B cell (primary cell): ENCODE data around the gene ZNF496. TPM values are rescaled to one million over a fixed set of nuclear protein-coding genes. Genes with fewer than 3 reads are reported as not detected.

Source experiments
- ATAC-seq: fragments of 200-7000 bp; cut with Tn5 transposase; one replicate; pipeline ENCODE4 v1.10.0; 2021; ENCODE audit warnings: low read depth, mild to moderate bottlenecking, moderate number of reproducible peaks, moderate library complexity
- CTCF ChIA-PET: fragments of 350-600 bp; sonication (Branson Sonifier 250); formaldehyde crosslinking; loops from one replicate; lab custom pipeline; 2021; ENCODE audit warnings: antibody characterized with exemption, inconsistent platforms; lab: Charles Lee
- POLR2A ChIA-PET: fragments of 350-600 bp; sonication (Branson Sonifier 250); formaldehyde crosslinking; loops from one replicate; lab custom pipeline; 2021; ENCODE audit warnings: antibody characterized with exemption; lab: Charles Lee
- DNase-seq: peaks from one replicate; pipeline ENCODE4 v3.0.0; 2013
- H2AFZ ChIP-seq: 2 replicates; pipeline ENCODE4 v1.6.1; 2012; ENCODE audit warnings: mild to moderate bottlenecking, low read depth, low read length; ENCODE audit not compliant: insufficient read depth, poor library complexity, severe bottlenecking
- H3K27ac ChIP-seq, 2 donors: 1 replicate in 1 of 2; 2 replicates in 1 of 2; pipeline ENCODE4 v1.5.1; 2012 to 2013; ENCODE audit warnings: low read length in 2 of 2, mild to moderate bottlenecking in 2 of 2, moderate library complexity in 1 of 2
- H3K27me3 ChIP-seq, 4 experiments: fragments of 200-600 bp in 1 of 4; sonication (generic) in 1 of 4; replicated peaks in 1 of 4; 1 replicate in 2 of 4; 2 replicates in 2 of 4; pipeline versions ENCODE4 v1.6.1 to v1.7.0; 2013 to 2016; ENCODE audit warnings: low read length in 3 of 4, mild to moderate bottlenecking in 2 of 4, mixed read lengths in 1 of 4, moderate library complexity in 1 of 4; ENCODE audit not compliant: insufficient read depth in 4 of 4, control insufficient read depth in 3 of 4; ENCODE audit errors: control extremely low read depth in 1 of 4
- H3K36me3 ChIP-seq, 2 experiments: replicated peaks in 1 of 2; 1 replicate in 1 of 2; 2 replicates in 1 of 2; pipeline versions ENCODE4 v1.6.1 to v1.7.1; 2013; ENCODE audit warnings: low read length in 1 of 2; ENCODE audit not compliant: insufficient read depth in 2 of 2, control insufficient read depth in 1 of 2; ENCODE audit errors: control extremely low read depth in 1 of 2, extremely low read depth in 1 of 2
- H3K4me1 ChIP-seq, 2 donors: fragments of 200-600 bp in 1 of 2; sonication (generic) in 1 of 2; 1 replicate in 1 of 2; 2 replicates in 1 of 2; pipeline versions ENCODE4 v1.5.1 to v1.6.1; 2013 to 2017; ENCODE audit warnings: low read length in 2 of 2; ENCODE audit not compliant: control insufficient read depth in 2 of 2, insufficient read depth in 2 of 2
- H3K4me2 ChIP-seq: replicated peaks from 2 replicates; pipeline ENCODE3; 2012; ENCODE audit warnings: mild to moderate bottlenecking, low read depth, low read length; ENCODE audit not compliant: poor library complexity, severe bottlenecking
- H3K4me3 ChIP-seq, 5 experiments: fragments of 200-600 bp in 1 of 5; sonication (generic) in 1 of 5; 1 replicate in 3 of 5; 2 replicates in 2 of 5; pipeline versions ENCODE4 v1.5.1 to v1.7.0; 2011 to 2016; ENCODE audit warnings: low read length in 4 of 5, mild to moderate bottlenecking in 4 of 5, low read depth in 2 of 5, control low read depth in 1 of 5, moderate library complexity in 1 of 5; ENCODE audit not compliant: insufficient read depth in 1 of 5; ENCODE audit errors: control extremely low read depth in 1 of 5, extremely low read depth in 1 of 5
- H3K79me2 ChIP-seq: fragments of 200-600 bp; sonication (generic); one replicate; pipeline ENCODE4 v1.6.0; 2016; ENCODE audit warnings: low read length; ENCODE audit not compliant: control insufficient read depth, insufficient read depth
- H3K9ac ChIP-seq: fragments of 200-600 bp; sonication (generic); 2 replicates; pipeline ENCODE4 v1.6.1; 2017; ENCODE audit warnings: mild to moderate bottlenecking, low read length, moderate library complexity
- H3K9me3 ChIP-seq, 3 donors: one replicate each; pipeline versions ENCODE4 v1.6.1 to v1.7.1; 2013; ENCODE audit warnings: low read length in 2 of 3; ENCODE audit not compliant: control insufficient read depth in 2 of 3, insufficient read depth in 1 of 3; ENCODE audit errors: control extremely low read depth in 1 of 3
- H4K20me1 ChIP-seq: 2 replicates; pipeline ENCODE4 v1.6.0; 2012; ENCODE audit warnings: mild to moderate bottlenecking, low read length; ENCODE audit not compliant: insufficient read depth, control insufficient read depth, poor library complexity, severe bottlenecking
- H3K27ac Mint-ChIP-seq: one replicate; pipeline ENCODE4 v1.8.0; 2021; ENCODE audit warnings: mixed read lengths
- H3K27me3 Mint-ChIP-seq: one replicate; pipeline ENCODE4 v1.8.0; 2021; ENCODE audit warnings: mixed read lengths
- H3K4me1 Mint-ChIP-seq: one replicate; pipeline ENCODE4 v1.8.0; 2021; ENCODE audit warnings: mixed read lengths
- H3K4me3 Mint-ChIP-seq: one replicate; pipeline ENCODE4 v1.8.0; 2021; ENCODE audit warnings: mixed read lengths
- H3K9me3 Mint-ChIP-seq: one replicate; pipeline ENCODE4 v1.8.0; 2022; ENCODE audit warnings: mixed read lengths; ENCODE audit not compliant: insufficient read depth
- EZH2 ChIP-seq: IDR thresholded peaks from 2 replicates; pipeline ENCODE4 v1.6.1; 2012; ENCODE audit warnings: borderline replicate concordance, low read depth, mild to moderate bottlenecking, moderate library complexity, low read length; ENCODE audit not compliant: insufficient read depth, poor library complexity, severe bottlenecking
- WGBS: methylation state at CpG from one replicate; pipeline ENCODE4 v1.1.5; 2013; ENCODE audit warnings: missing lambda C conversion rate; ENCODE audit not compliant: insufficient coverage; 5-methylcytosine and 5-hydroxymethylcytosine counted together
- intact Hi-C: fragments of 100-400 bp; cut with micrococcal nuclease; formaldehyde crosslinking; loops from one replicate; pipeline ENCODE4 v1.10.0; 2022
- polyA plus RNA-seq: library from polyadenylated mRNA; depleted of rRNA; stranded (reverse); fragments of >200 nt; gene quantifications from 2 replicates; pipeline ENCODE4 v1.2.3, GENCODE V29; 2012
- total RNA-seq, 2 donors: library from RNA; stranded (reverse); fragments of 120-200 nt in 1 of 2; gene quantifications; 1 replicate in 1 of 2; 2 replicates in 1 of 2; pipeline versions ENCODE4 v1.2.3 to v1.2.4, GENCODE V29; 2013 to 2022
- TF ChIP-seq, protein P1 (sequence below): fragments of 200-600 bp; IDR thresholded peaks from one replicate; pipeline ENCODE4 v1.8.0; 2022; ENCODE audit warnings: antibody characterized with exemption, mild to moderate bottlenecking

ZNF496 gene
- total and polyA plus RNA-seq, 2 donors (not counting 1 experiment from before 2014, with no cell fraction given) = 9.9 to 22.6 TPM

- WGBS = 19% methylated on average over 19 of the region's 31 CpGs
- H3K79me2 ChIP-seq = no peaks in the 10 kb centered on the region
- H4K20me1 ChIP-seq = no peaks in the 10 kb centered on the region
- no peaks in the 10 kb centered on the region for H3K9me3 Mint-ChIP-seq
- H3K9me3 ChIP-seq = peaks cover 0 to 9% (median 0%) of the 10 kb centered on the region in 3 donors
- H3K4me2 ChIP-seq = peak overlapping the region; percentile 65
- ATAC-seq = no peak
- H3K27me3 ChIP-seq = peaks cover 0 to 18% (median 4%) of the 10 kb centered on the region in 4 experiments
- no peak overlapping the region for H3K4me3 Mint-ChIP-seq
- no peak overlapping the region for H3K27ac ChIP-seq
- H3K4me1 ChIP-seq = peaks cover 5 to 8% of the 10 kb centered on the region in 2 donors
- peak overlapping the region; percentile 42 for H2AFZ ChIP-seq
- no peak for TF ChIP-seq EZH2
- TF ChIP-seq, protein P1, sequence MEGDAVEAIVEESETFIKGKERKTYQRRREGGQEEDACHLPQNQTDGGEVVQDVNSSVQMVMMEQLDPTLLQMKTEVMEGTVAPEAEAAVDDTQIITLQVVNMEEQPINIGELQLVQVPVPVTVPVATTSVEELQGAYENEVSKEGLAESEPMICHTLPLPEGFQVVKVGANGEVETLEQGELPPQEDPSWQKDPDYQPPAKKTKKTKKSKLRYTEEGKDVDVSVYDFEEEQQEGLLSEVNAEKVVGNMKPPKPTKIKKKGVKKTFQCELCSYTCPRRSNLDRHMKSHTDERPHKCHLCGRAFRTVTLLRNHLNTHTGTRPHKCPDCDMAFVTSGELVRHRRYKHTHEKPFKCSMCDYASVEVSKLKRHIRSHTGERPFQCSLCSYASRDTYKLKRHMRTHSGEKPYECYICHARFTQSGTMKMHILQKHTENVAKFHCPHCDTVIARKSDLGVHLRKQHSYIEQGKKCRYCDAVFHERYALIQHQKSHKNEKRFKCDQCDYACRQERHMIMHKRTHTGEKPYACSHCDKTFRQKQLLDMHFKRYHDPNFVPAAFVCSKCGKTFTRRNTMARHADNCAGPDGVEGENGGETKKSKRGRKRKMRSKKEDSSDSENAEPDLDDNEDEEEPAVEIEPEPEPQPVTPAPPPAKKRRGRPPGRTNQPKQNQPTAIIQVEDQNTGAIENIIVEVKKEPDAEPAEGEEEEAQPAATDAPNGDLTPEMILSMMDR = no peak
- H3K9ac ChIP-seq = no peak overlapping the region
- peak overlapping the region in 1 of 5 experiments; percentile 8 for H3K4me3 ChIP-seq
- CTCF ChIA-PET = interaction anchor here (1.7 kb wide), 1 partner anchor 25 kb away, joined by 4 read pairs; no protein-coding TSS in a partner anchor
- peaks cover 11% of the 10 kb centered on the region for H3K4me1 Mint-ChIP-seq
- H3K27ac Mint-ChIP-seq = no peak overlapping the region
- intact Hi-C loops = no loop called here
- POLR2A ChIA-PET = no interaction called here
- H3K36me3 ChIP-seq = no peaks in the 10 kb centered on the region
- peaks cover 27% of the 10 kb centered on the region for H3K27me3 Mint-ChIP-seq
- DNase-seq = no peak
These were observed 16.0 kb upstream of the ZNF496 start for GRCh38 chr1:247347477-247348222.

DNA sequence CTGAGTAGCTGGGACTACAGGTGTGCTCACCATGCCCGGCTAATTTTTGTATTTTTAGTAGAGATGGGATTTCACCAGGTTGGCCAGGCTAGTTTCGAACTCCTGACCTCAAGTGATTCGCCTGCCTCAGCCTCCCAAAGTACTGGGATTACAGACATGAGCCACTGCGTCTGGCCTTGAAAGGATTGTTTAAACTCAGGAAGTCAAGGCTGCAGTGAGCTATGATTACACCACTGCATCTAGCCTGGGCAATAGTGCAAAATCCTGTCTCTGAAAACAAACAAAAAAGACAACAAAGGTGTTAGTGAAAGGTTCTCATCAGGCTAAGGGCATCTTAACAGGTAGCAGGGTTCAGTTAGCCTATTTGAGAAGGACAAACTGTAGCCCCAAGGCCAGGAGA lies 14.2 kb upstream of the ZNF496 start:
- Mint-ChIP-seq H3K27ac (no peak overlapping the region), H3K4me3 (no peak overlapping the region), H3K4me1 (peaks cover 11% of the 10 kb centered on the region), H3K9me3 (no peaks in the 10 kb centered on the region), H3K27me3 (peaks cover 24% of the 10 kb centered on the region)
- Histone ChIP-seq H4K20me1 (no peaks in the 10 kb centered on the region), H3K9me3 (peaks cover 0 to 6% (median 0%) of the 10 kb centered on the region in 3 donors), H3K27me3 (peaks cover 0 to 13% (median 4%) of the 10 kb centered on the region in 4 experiments), H3K4me3 (no peak overlapping the region), H3K9ac (no peak overlapping the region), H3K4me2 (no peak overlapping the region), H3K27ac (no peak overlapping the region), H3K36me3 (no peaks in the 10 kb centered on the region), H2AFZ (no peak overlapping the region), H3K79me2 (no peaks in the 10 kb centered on the region), H3K4me1 (peaks cover 5 to 8% of the 10 kb centered on the region in 2 donors)
- CTCF ChIA-PET = no interaction called here
- 94% methylated on average over 4 of the region's 4 CpGs for WGBS
- DNase-seq (no peak), ATAC-seq (no peak)
- intact Hi-C loops = no loop called here
- POLR2A ChIA-PET = no interaction called here
- TF ChIP-seq EZH2 = no peak
- TF ChIP-seq, protein P1 = no peak
